ENCODE results near the gene MXD4. TPM values are rescaled to one million over a fixed set of nuclear protein-coding genes. Genes with fewer than 3 reads are reported as not detected.

The MXD4 gene
- polyA plus RNA-seq, 1 of the 3 experiments (the other 2 are of a cell fraction), result 38.6 TPM

DNA sequence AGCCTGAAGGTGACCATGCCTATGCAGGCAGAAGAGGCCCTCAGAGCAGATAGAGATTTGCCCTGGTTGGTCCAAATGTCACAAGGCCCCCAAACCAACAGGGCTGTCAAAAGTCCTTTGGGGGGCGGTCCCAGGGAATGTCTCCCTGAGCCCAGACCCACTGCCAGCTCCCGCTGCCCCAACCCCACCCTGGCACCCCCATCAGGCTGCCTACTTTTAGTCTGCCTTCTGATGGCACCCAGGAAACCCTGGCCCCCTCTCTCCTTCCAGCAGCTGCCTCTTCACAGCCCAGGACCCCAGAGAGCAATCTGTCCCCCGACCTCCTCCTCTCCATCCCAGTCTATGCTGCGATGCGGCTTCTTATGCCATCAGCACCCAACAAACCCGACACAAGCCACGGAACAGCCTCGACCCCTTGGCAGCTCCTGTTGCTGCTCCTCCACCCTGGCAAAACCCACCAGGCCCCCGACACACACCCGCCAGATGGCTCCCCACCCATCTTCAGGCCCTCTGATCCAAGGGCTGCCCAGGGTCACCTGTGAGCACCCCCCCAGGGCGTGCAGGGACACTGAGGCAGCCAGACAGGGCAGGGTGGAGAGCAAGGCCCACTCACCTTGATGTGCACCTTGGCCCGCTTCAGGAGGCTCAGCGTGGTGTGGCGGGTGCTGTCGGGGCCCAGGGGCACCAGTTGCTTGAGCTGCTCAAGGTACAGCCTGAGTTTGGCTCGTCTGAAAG, 9.9 kb downstream of the MXD4 start:
- no peak overlapping the region for H2AFZ ChIP-seq (ENCODE audit: low read depth)
- H3K27me3 ChIP-seq (ENCODE audit: insufficient read depth), result no peaks in the 10 kb centered on the region
- H3K4me3 ChIP-seq (ENCODE audit: low read depth in 2 of 2, low read length in 1 of 2), result no peak overlapping the region
- no peaks in the 10 kb centered on the region for H3K9me3 ChIP-seq
- peaks cover 0 to 68% of the 10 kb centered on the region in 2 experiments for H3K36me3 ChIP-seq (replicated peaks in 1 of 2; ENCODE audit: control insufficient read depth in 1 of 2, insufficient read depth in 2 of 2, low read length in 1 of 2)
- no peaks in the 10 kb centered on the region for H3K9me2 ChIP-seq
- ChIA-PET POLR2A (no interaction called here), CTCF (interaction anchor here (1.4 kb wide), 1 partner anchor 32 kb away, joined by 3 read pairs; no protein-coding TSS in a partner anchor)
- 96% methylated on average over 11 of the region's 16 CpGs for WGBS (ENCODE audit: low lambda C conversion rate)
- TF ChIP-seq IRF3 (IDR thresholded peaks at IDR 0.05; ENCODE audit: low read depth, low read length) (no peak), FOXJ3 (CRISPR knock-in tag; IDR thresholded peaks at IDR 0.05) (no peak), TAF1 (IDR thresholded peaks at IDR 0.05; ENCODE audit: borderline replicate concordance, low read depth, low read length) (no peak), USF1 (IDR thresholded peaks at IDR 0.05; ENCODE audit: borderline replicate concordance, low read depth) (no peak), SMC3 (IDR thresholded peaks at IDR 0.05; ENCODE audit: low read depth, low read length) (no peak), MXI1 (IDR thresholded peaks at IDR 0.05; ENCODE audit: low read depth, low read length) (no peak)
- peaks cover 41% of the 10 kb centered on the region for H4K20me1 ChIP-seq (ENCODE audit: insufficient read depth)
- peaks cover 11% of the 10 kb centered on the region for H3K79me2 ChIP-seq (ENCODE audit: insufficient read depth)
- peak; percentile 35 for DNase-seq
- H3K4me2 ChIP-seq, result no peak overlapping the region
- no peak overlapping the region for H3K9ac ChIP-seq
- no peak overlapping the region for H3K27ac ChIP-seq (ENCODE audit: low read depth in 2 of 2, low read length in 1 of 2)
- H3F3A ChIP-seq (replicated peaks; ENCODE audit: insufficient read depth), result no peaks in the 10 kb centered on the region
- peaks cover 0 to 15% of the 10 kb centered on the region in 2 experiments; a peak in 1 of 4 replicates for H3K4me1 ChIP-seq (ENCODE audit: control insufficient read depth in 1 of 2, insufficient read depth in 2 of 2, low read depth in 1 of 2, low read length in 1 of 2)

DNA sequence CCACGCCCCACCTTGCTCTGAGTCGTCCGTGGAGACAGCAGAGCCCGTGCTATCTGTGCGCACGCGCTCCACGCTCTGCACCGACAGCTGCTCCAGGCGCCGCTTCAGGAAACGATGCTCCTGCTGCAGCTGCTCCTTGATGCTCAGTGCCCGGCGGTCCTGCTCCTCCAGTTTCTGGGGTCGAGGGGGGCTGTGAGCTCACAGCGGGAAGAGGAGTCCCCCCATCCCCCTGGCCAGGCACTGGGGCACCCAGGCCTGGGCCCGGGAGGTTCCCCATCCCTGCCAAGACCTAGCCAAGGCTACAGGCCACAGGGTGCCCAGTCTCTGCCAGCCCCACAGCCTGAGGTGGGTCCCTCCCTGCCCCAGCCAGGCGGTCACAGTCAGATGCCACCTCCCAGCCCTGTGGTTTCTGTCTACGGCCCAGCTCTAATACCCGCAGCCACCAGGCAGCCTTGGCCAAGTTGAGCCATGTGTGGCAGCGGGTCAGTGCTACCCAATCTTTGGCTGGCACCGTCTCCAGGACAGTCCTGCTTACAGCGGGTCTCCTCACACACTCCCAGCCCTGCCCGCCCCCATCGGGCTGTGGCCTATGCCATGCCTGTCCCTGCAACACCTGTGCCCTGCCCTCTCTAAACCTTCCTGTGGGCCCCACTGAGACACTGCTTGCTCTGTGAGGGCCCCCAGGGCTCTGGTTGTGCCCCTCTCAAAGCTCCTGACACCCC, 10.7 kb downstream of the MXD4 start:
- H3K36me3 ChIP-seq (replicated peaks in 1 of 2; ENCODE audit: control insufficient read depth in 1 of 2, insufficient read depth in 2 of 2, low read length in 1 of 2), result peaks cover 0 to 69% of the 10 kb centered on the region in 2 experiments
- no peaks in the 10 kb centered on the region for H3F3A ChIP-seq (replicated peaks; ENCODE audit: insufficient read depth)
- H4K20me1 ChIP-seq (ENCODE audit: insufficient read depth), result peaks cover 34% of the 10 kb centered on the region
- POLR2A ChIA-PET, result interaction anchor here (0.9 kb wide), 1 partner anchor 9 kb away, joined by 6 read pairs; no protein-coding TSS in a partner anchor
- no peak overlapping the region for H3K4me3 ChIP-seq (ENCODE audit: low read depth in 2 of 2, low read length in 1 of 2)
- H3K4me2 ChIP-seq, result no peak overlapping the region
- H3K27ac ChIP-seq (ENCODE audit: low read depth in 2 of 2, low read length in 1 of 2), result no peak overlapping the region
- H3K9ac ChIP-seq, result no peak overlapping the region
- CTCF ChIA-PET, result interaction anchor here (1.2 to 1.4 kb wide), 2 partner anchors 8 to 31 kb away, joined by 3 read pairs; no protein-coding TSS in a partner anchor
- peaks cover 8% of the 10 kb centered on the region for H3K79me2 ChIP-seq (ENCODE audit: insufficient read depth)
- H3K9me3 ChIP-seq, result no peaks in the 10 kb centered on the region
- peaks cover 0 to 8% of the 10 kb centered on the region in 2 experiments; a peak in 1 of 4 replicates for H3K4me1 ChIP-seq (ENCODE audit: control insufficient read depth in 1 of 2, insufficient read depth in 2 of 2, low read depth in 1 of 2, low read length in 1 of 2)
- peak; percentile 28 for DNase-seq
- 97% methylated on average over 19 of the region's 25 CpGs for WGBS (ENCODE audit: low lambda C conversion rate)
- TF ChIP-seq, protein P1, sequence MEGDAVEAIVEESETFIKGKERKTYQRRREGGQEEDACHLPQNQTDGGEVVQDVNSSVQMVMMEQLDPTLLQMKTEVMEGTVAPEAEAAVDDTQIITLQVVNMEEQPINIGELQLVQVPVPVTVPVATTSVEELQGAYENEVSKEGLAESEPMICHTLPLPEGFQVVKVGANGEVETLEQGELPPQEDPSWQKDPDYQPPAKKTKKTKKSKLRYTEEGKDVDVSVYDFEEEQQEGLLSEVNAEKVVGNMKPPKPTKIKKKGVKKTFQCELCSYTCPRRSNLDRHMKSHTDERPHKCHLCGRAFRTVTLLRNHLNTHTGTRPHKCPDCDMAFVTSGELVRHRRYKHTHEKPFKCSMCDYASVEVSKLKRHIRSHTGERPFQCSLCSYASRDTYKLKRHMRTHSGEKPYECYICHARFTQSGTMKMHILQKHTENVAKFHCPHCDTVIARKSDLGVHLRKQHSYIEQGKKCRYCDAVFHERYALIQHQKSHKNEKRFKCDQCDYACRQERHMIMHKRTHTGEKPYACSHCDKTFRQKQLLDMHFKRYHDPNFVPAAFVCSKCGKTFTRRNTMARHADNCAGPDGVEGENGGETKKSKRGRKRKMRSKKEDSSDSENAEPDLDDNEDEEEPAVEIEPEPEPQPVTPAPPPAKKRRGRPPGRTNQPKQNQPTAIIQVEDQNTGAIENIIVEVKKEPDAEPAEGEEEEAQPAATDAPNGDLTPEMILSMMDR (IDR thresholded peaks at IDR 0.05), result no peak
- TF ChIP-seq ELF1 (IDR thresholded peaks at IDR 0.05) (no peak), RFX5 (IDR thresholded peaks at IDR 0.05; ENCODE audit: low read length) (no peak), TEAD4 (IDR thresholded peaks at IDR 0.05; ENCODE audit: borderline replicate concordance, insufficient read depth) (no peak), GATA2 (CRISPR knock-in tag; IDR thresholded peaks at IDR 0.05) (no peak), SIN3A (IDR thresholded peaks at IDR 0.05; ENCODE audit: borderline replicate concordance, low read depth, low read length) (no peak), RAD21 (IDR thresholded peaks at IDR 0.05; ENCODE audit: low read length) (no peak), USF1 (IDR thresholded peaks at IDR 0.05; ENCODE audit: borderline replicate concordance, low read depth) (no peak), RCOR1 (IDR thresholded peaks at IDR 0.05; ENCODE audit: low read length) (no peak), PBX3 (IDR thresholded peaks at IDR 0.05) (no peak)
- no peaks in the 10 kb centered on the region for H3K9me2 ChIP-seq
- no peaks in the 10 kb centered on the region for H3K27me3 ChIP-seq (ENCODE audit: insufficient read depth)
- no peak overlapping the region for H2AFZ ChIP-seq (ENCODE audit: low read depth)

Measured in SK-N-SH (cell line).